H1 (cell line): Measurements from ENCODE around the gene GLB1L2. TPM values are rescaled to one million over a fixed set of nuclear protein-coding genes. Genes with fewer than 3 reads are reported as not detected.

ENCODE experiments used
- CTCF ChIA-PET: fragments of 300-600 bp; sonication (Branson Sonifier 250); formaldehyde crosslinking; loops from one replicate; lab custom pipeline; 2021; ENCODE audit not compliant: partially characterized antibody; lab: Charles Lee
- POLR2A ChIA-PET: fragments of 300-600 bp; sonication (Branson Sonifier 250); formaldehyde crosslinking; loops from one replicate; lab custom pipeline; 2021; ENCODE audit warnings: inconsistent platforms; ENCODE audit not compliant: partially characterized antibody; lab: Charles Lee
- DNase-seq, 2 experiments: peaks; one replicate each; pipeline versions ENCODE4 v3.0.0 to v3.0.0-alpha.2; 2010 to 2022; ENCODE audit warnings: low spot score in 2 of 2, low read depth in 1 of 2, mixed read lengths in 1 of 2
- FAIRE-seq: peaks from 2 replicates; lab custom pipeline; 2011; peaks lifted over from hg19 to GRCh38; lab: Jason Lieb, UNC
- H2AFZ ChIP-seq: 2 replicates; pipeline ENCODE4 v1.8.1; 2012; ENCODE audit warnings: low read length, inconsistent platforms
- H2AK5ac ChIP-seq: 2 replicates; pipeline ENCODE4 v1.6.1; 2013; ENCODE audit warnings: low read depth, low read length
- H2BK120ac ChIP-seq: replicated peaks from 2 replicates; pipeline ENCODE3; 2013; ENCODE audit warnings: low read depth, low read length, inconsistent platforms
- H2BK12ac ChIP-seq: 2 replicates; pipeline ENCODE4 v1.6.1; 2013; ENCODE audit warnings: low read depth, low read length
- H2BK15ac ChIP-seq: 2 replicates; pipeline ENCODE4 v1.6.1; 2013; ENCODE audit warnings: low read length
- H2BK20ac ChIP-seq: 2 replicates; pipeline ENCODE4 v1.6.1; 2013; ENCODE audit warnings: low read length
- H2BK5ac ChIP-seq: 2 replicates; pipeline ENCODE4 v1.6.1; 2013; ENCODE audit warnings: low read depth, low read length
- H3K14ac ChIP-seq: 2 replicates; pipeline ENCODE4 v1.6.1; 2013; ENCODE audit warnings: inconsistent platforms; ENCODE audit not compliant: insufficient read length
- H3K18ac ChIP-seq: 2 replicates; pipeline ENCODE4 v1.6.1; 2013; ENCODE audit warnings: low read length; ENCODE audit errors: extremely low read depth
- H3K23ac ChIP-seq: 2 replicates; pipeline ENCODE4 v1.6.1; 2013; ENCODE audit warnings: inconsistent platforms; ENCODE audit not compliant: insufficient read length
- H3K23me2 ChIP-seq: 2 replicates; pipeline ENCODE4 v1.6.1; 2013; ENCODE audit warnings: low read depth, low read length
- H3K27ac ChIP-seq: 2 replicates; pipeline ENCODE4 v1.6.1; 2011; ENCODE audit warnings: low read depth, low read length, inconsistent platforms
- H3K27me3 ChIP-seq, 4 experiments: replicated peaks in 1 of 4; 1 replicate in 1 of 4; 2 replicates in 3 of 4; pipeline versions ENCODE4 v1.6.1 to v1.8.1; 2011 to 2013; ENCODE audit warnings: low read length in 3 of 4, mild to moderate bottlenecking in 3 of 4, inconsistent platforms in 2 of 4, mixed read lengths in 2 of 4, moderate library complexity in 1 of 4; ENCODE audit not compliant: control insufficient read depth in 3 of 4, insufficient read depth in 3 of 4; ENCODE audit errors: extremely low read depth in 1 of 4
- H3K36me3 ChIP-seq, 4 experiments: 2 replicates each; pipeline versions ENCODE4 v1.6.1 to v1.8.1; 2011 to 2013; ENCODE audit warnings: mild to moderate bottlenecking in 4 of 4, low read length in 3 of 4, moderate library complexity in 2 of 4, control low read depth in 1 of 4, inconsistent platforms in 1 of 4; ENCODE audit not compliant: insufficient read depth in 4 of 4, control insufficient read depth in 2 of 4
- H3K4ac ChIP-seq: replicated peaks from 2 replicates; pipeline ENCODE3; 2013; ENCODE audit warnings: low read length, low read depth, mixed read lengths, inconsistent platforms; ENCODE audit not compliant: insufficient read length
- H3K4me1 ChIP-seq, 4 experiments: replicated peaks in 1 of 4; 1 replicate in 1 of 4; 2 replicates in 3 of 4; pipeline versions ENCODE4 v1.6.1 to v1.8.1; 2011 to 2013; ENCODE audit warnings: low read length in 3 of 4, inconsistent platforms in 2 of 4, mixed read lengths in 1 of 4; ENCODE audit not compliant: insufficient read depth in 4 of 4, control insufficient read depth in 3 of 4
- H3K4me2 ChIP-seq, 2 experiments: 2 replicates each; pipeline versions ENCODE4 v1.6.1 to v1.8.1; 2011 to 2013; ENCODE audit warnings: low read depth in 2 of 2, low read length in 2 of 2, control low read depth in 1 of 2, inconsistent platforms in 1 of 2, mild to moderate bottlenecking in 1 of 2; ENCODE audit not compliant: insufficient read depth in 1 of 2
- H3K4me3 ChIP-seq, 4 experiments: fragments of 200-600, 300-600 bp in 1 of 4; sonication (generic), shearing (Covaris generic), sonication (Bioruptor Twin) in 1 of 4; 2 replicates each; pipeline versions ENCODE4 v1.5.1 to v1.8.1; 2011 to 2016; ENCODE audit warnings: low read length in 4 of 4, low read depth in 3 of 4, control low read depth in 2 of 4, inconsistent platforms in 2 of 4, mild to moderate bottlenecking in 2 of 4, mixed read lengths in 1 of 4, moderate library complexity in 1 of 4; ENCODE audit not compliant: insufficient read depth in 2 of 4; ENCODE audit errors: extremely low read depth in 1 of 4
- H3K56ac ChIP-seq: replicated peaks from 2 replicates; pipeline ENCODE3; 2013; ENCODE audit warnings: low read depth, mild to moderate bottlenecking, mixed read lengths, low read length, inconsistent platforms; ENCODE audit not compliant: insufficient read length
- H3K79me1 ChIP-seq: 2 replicates; pipeline ENCODE4 v1.6.1; 2013; ENCODE audit warnings: low read depth, low read length, control low read depth
- H3K79me2 ChIP-seq, 2 experiments: 2 replicates each; pipeline versions ENCODE4 v1.6.1 to v1.8.1; 2012 to 2013; ENCODE audit warnings: low read length in 2 of 2, mild to moderate bottlenecking in 2 of 2, inconsistent platforms in 1 of 2; ENCODE audit not compliant: insufficient read depth in 2 of 2, control insufficient read depth in 1 of 2
- H3K9ac ChIP-seq, 4 experiments: replicated peaks in 1 of 4; 1 replicate in 1 of 4; 2 replicates in 3 of 4; pipeline versions ENCODE4 v1.6.1 to v1.8.1; 2011 to 2013; ENCODE audit warnings: low read depth in 3 of 4, low read length in 3 of 4, control low read depth in 2 of 4, mild to moderate bottlenecking in 2 of 4, moderate library complexity in 2 of 4, inconsistent platforms in 1 of 4; ENCODE audit errors: extremely low read depth in 1 of 4
- H3K9me3 ChIP-seq, 2 experiments: 2 replicates each; pipeline versions ENCODE4 v1.6.1 to v1.8.1; 2012 to 2013; ENCODE audit warnings: mild to moderate bottlenecking in 2 of 2, moderate library complexity in 2 of 2, control low read depth in 1 of 2, inconsistent platforms in 1 of 2, low read depth in 1 of 2, low read length in 1 of 2, mixed read lengths in 1 of 2; ENCODE audit not compliant: insufficient read depth in 2 of 2
- H4K20me1 ChIP-seq, 2 experiments: replicated peaks in 1 of 2; 2 replicates each; pipeline versions ENCODE3 to v1.8.1; 2011 to 2013; ENCODE audit warnings: inconsistent platforms in 2 of 2, low read length in 2 of 2, mild to moderate bottlenecking in 1 of 2; ENCODE audit not compliant: insufficient read depth in 2 of 2, control insufficient read depth in 1 of 2
- H4K5ac ChIP-seq: 2 replicates; pipeline ENCODE4 v1.6.1; 2013; ENCODE audit warnings: low read length, low read depth, mixed read lengths, inconsistent platforms; ENCODE audit not compliant: insufficient read length
- H4K8ac ChIP-seq: 2 replicates; pipeline ENCODE4 v1.8.0; 2013; ENCODE audit warnings: mild to moderate bottlenecking, moderate library complexity, low read length, inconsistent platforms; ENCODE audit not compliant: insufficient read depth; ENCODE audit errors: extremely low read depth
- H4K91ac ChIP-seq: replicated peaks from 2 replicates; pipeline ENCODE3; 2013; ENCODE audit warnings: low read length, mixed read lengths, inconsistent platforms; ENCODE audit not compliant: insufficient read length
- EGR1 ChIP-seq: IDR thresholded peaks from 2 replicates; pipeline ENCODE4 v1.6.1; 2011; ENCODE audit warnings: low read depth, low read length, borderline replicate concordance
- JUND ChIP-seq: IDR thresholded peaks from 2 replicates; pipeline ENCODE4 v1.6.1; 2011; ENCODE audit warnings: mild to moderate bottlenecking, improper control_type of control experiment, low read length
- KDM1A ChIP-seq: fragments of 200-600, 300-600 bp; sonication (generic); IDR thresholded peaks from 2 replicates; pipeline ENCODE4 v1.7.1; 2016; ENCODE audit warnings: mild to moderate bottlenecking, low read length, borderline replicate concordance
- KDM4A ChIP-seq: IDR thresholded peaks from one replicate; pipeline ENCODE4 v1.7.1; 2012; ENCODE audit warnings: low read depth, mild to moderate bottlenecking, moderate library complexity, low read length, inconsistent platforms; ENCODE audit not compliant: severe bottlenecking
- NANOG ChIP-seq: IDR thresholded peaks from 2 replicates; pipeline ENCODE4 v1.6.1; 2011; ENCODE audit warnings: low read length, low read depth, mild to moderate bottlenecking, inconsistent platforms; ENCODE audit not compliant: insufficient read depth, poor library complexity, severe bottlenecking
- RBBP5 ChIP-seq: IDR thresholded peaks from 2 replicates; pipeline ENCODE4 v1.7.1; 2012; ENCODE audit warnings: low read depth, mild to moderate bottlenecking, inconsistent platforms, low read length, moderate library complexity, borderline replicate concordance
- RXRA ChIP-seq: IDR thresholded peaks from 2 replicates; pipeline ENCODE4 v1.6.1; 2011; ENCODE audit warnings: low read depth, mild to moderate bottlenecking, low read length, moderate library complexity; ENCODE audit not compliant: insufficient read depth
- SIX5 ChIP-seq: IDR thresholded peaks from 2 replicates; pipeline ENCODE4 v1.6.1; 2011; ENCODE audit warnings: mild to moderate bottlenecking, low read depth, low read length
- WGBS, 2 experiments: shearing (Covaris generic) in 1 of 2; methylation state at CpG; one replicate each; pipeline versions ENCODE4 v1.1.6 to v1.1.7; 2013 to 2015; ENCODE audit warnings: low lambda C conversion rate in 2 of 2, mixed read lengths in 2 of 2, inconsistent platforms in 1 of 2, low coverage in 1 of 2, missing lambda C conversion rate in 1 of 2; ENCODE audit not compliant: insufficient replicate concordance in 2 of 2, insufficient coverage in 1 of 2, insufficient read length in 1 of 2; ENCODE audit errors: extremely low coverage in 1 of 2, missing lambda C conversion rate in 1 of 2; 5-methylcytosine and 5-hydroxymethylcytosine counted together
- polyA plus RNA-seq, 7 experiments: library from polyadenylated mRNA; depleted of rRNA in 3 of 7; stranded (reverse) in 5 of 7; unstranded in 2 of 7; fragments of >200 nt in 5 of 7; fragments of 200-250 nt in 2 of 7; gene quantifications; 1 replicate in 5 of 7; 2 replicates in 1 of 7; 4 replicates in 1 of 7; pipeline versions ENCODE4 v1.2.1 to v1.2.3, GENCODE V29; 2011 to 2013; ENCODE audit warnings: missing spikeins in 2 of 7, mixed read lengths in 2 of 7
- total RNA-seq: library from RNA; stranded (reverse); fragmentation: NEBNext Ultra II Directional; extraction: Animal tissue kit (Norgen Biotek cat#: 25700); gene quantifications from 2 replicates; pipeline ENCODE4 v1.2.1, GENCODE V29; 2021

Gene GLB1L2
- total and polyA plus RNA-seq, 2 of the 8 experiments (the other 6 are each of a cell fraction or from before 2014, with no cell fraction given) = 4.4 to 7.9 TPM

- no peak overlapping the region for H2BK120ac ChIP-seq
- no peak overlapping the region for H2BK15ac ChIP-seq
- no peak overlapping the region for H2BK5ac ChIP-seq
- no peak overlapping the region; a peak in 1 of 7 replicates for H3K9ac ChIP-seq
- no peaks in the 10 kb centered on the region for H3K9me3 ChIP-seq
- H3K4me2 ChIP-seq = no peak overlapping the region
- H3K4me3 ChIP-seq = no peak overlapping the region
- H4K20me1 ChIP-seq = no peaks in the 10 kb centered on the region
- H3K4me1 ChIP-seq = no peaks in the 10 kb centered on the region; a peak in 1 of 7 replicates
- H3K79me1 ChIP-seq = no peaks in the 10 kb centered on the region
- no peak overlapping the region for H2BK12ac ChIP-seq
- no peak overlapping the region for H3K4ac ChIP-seq
- H3K23me2 ChIP-seq = no peaks in the 10 kb centered on the region
- no peak overlapping the region for H3K56ac ChIP-seq
- CTCF ChIA-PET = interaction anchor here (1.0 to 4.3 kb wide), 4 partner anchors 15 to 36 kb away, joined by 3 to 26 read pairs (median 4); no protein-coding TSS in a partner anchor
- POLR2A ChIA-PET = interaction anchor here (1.1 to 1.2 kb wide), 2 partner anchors 18 to 39 kb away, joined by 3 read pairs; partner anchors contain the start of genes ACAD8 and THYN1
- peaks cover 3 to 20% (median 8%) of the 10 kb centered on the region in 4 experiments; a peak in 6 of 8 replicates for H3K36me3 ChIP-seq
- no peaks in the 10 kb centered on the region; a peak in 1 of 7 replicates for H3K27me3 ChIP-seq
- no peak overlapping the region for H2AFZ ChIP-seq
- H3K23ac ChIP-seq = no peak overlapping the region
- no peak overlapping the region for H4K8ac ChIP-seq
- H3K18ac ChIP-seq = no peak overlapping the region
- no peak overlapping the region for H4K5ac ChIP-seq
- no peak for FAIRE-seq
- no peak overlapping the region for H4K91ac ChIP-seq
- H3K79me2 ChIP-seq = no peaks in the 10 kb centered on the region
- 83% methylated on average over 15 of the region's 15 CpGs; no CpG with 5 or more reads in 1 of the 2 experiments for WGBS, 2 experiments
- no peak overlapping the region for H3K14ac ChIP-seq
- no peak overlapping the region for H2AK5ac ChIP-seq
- H3K27ac ChIP-seq = no peak overlapping the region
- DNase-seq = no peak
- no peak overlapping the region for H2BK20ac ChIP-seq
- TF ChIP-seq RBBP5 (no peak), RXRA (no peak), KDM4A (no peak), NANOG (no peak), JUND (no peak), SIX5 (no peak), KDM1A (no peak), EGR1 (no peak)
Observed at GRCh38 chr11:134292661-134293060, 39.1 kb upstream of the GLB1L2 start.
